Embryonic facial prominence (tissue), 1 donor: ENCODE results near the gene WDR41.

Source experiments
- DNase-seq: peaks from one replicate; pipeline ENCODE4 v3.0.0-alpha.2; 2016; ENCODE audit errors: extremely low spot score

The WDR41 gene

DNA sequence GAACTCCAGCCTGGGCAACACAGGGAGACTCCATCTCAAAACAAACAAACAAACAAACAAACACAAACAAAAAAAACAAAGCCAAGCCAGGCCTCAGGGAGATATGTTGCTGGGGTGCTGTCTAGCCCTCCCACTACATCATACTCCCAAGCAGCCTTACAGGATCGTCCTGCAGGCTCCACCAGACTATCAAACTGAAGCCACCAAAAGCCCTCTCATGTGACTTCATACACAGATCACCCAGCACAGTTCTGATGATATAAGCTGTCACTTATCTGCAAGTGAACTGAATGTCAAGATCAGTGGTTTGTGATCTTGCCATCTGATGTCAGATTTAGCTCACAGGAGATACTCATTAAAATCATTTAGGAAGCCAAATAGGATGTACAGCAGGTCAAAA, 43.3 kb downstream of the WDR41 start:
- DNase-seq, result no peak

DNA sequence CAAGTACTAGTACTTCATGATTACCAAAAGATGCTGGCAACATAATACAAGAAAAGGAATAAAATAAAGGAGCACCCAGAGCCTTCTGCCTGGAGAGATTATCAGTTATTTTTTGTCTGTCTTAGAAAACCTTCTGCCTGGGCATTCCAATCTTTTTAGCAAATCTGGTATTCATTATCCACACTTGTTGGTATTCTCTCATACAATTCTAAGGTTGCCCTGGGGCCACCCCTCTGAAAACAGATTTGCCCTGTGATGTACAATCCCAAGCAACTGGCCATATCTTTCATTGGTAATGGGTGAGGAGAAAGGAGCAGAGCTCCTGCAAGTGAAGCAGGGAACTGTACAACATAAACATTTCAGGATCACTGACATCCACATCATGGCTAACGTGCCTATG, 47.8 kb downstream of the WDR41 start:
- DNase-seq, result no peak

DNA sequence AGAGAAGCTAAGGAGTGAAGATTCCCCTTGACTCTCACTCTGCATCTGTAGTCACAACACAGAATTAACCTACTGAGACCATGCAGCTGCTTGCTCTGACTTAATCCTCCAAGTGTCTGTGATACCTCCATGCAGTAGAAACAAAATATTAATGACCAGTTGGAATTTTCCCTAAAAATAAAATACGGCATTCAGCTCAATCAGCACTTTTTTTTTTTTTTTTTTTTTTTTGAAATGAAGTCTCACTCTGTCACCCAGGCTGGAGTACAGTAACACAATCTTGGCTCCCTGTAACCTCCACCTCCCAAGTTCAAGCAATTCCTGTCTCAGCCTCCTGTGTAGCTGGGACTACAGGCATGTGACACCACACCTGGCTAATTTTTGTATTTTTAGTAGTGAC, 48.4 kb downstream of the WDR41 start:
- DNase-seq, result no peak

DNA sequence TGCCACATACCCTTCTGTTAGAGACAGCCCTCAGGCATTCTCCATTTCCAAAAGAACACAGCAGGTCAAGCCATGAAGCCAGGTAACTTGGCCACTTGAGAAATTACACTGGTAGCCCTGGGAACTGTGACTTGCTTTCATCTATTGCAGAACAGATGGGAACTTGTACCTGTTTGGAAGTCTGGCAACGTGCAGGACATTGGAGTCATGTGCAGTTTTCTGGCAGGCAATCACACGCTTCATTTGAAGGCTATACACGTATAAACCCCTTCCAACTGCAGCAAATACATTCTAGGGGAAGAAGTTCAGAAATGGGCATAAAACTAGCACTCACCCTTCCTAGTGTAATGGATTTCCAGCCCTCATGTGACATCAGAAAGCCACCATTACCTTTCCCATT, 54.0 kb downstream of the WDR41 start:
- DNase-seq, result no peak

DNA sequence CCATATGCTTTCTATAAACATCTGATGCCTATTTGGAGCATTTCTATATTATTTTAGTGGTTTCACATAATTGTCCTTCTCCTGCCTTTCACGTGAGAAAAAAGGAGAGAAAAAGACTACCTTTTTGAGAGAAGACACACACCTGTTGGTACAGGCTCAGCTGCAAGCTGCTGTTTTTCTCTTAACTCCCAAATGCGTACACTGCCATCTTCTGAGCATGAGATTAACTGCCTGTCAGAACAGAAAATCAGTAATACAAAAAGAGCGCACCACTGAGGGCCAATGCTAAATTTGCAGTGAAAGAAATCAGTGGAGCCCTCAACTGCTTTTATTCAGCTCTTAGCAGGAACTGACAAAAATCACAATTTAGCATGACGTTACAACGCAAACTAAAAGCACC, 54.9 kb downstream of the WDR41 start:
- no peak for DNase-seq

DNA sequence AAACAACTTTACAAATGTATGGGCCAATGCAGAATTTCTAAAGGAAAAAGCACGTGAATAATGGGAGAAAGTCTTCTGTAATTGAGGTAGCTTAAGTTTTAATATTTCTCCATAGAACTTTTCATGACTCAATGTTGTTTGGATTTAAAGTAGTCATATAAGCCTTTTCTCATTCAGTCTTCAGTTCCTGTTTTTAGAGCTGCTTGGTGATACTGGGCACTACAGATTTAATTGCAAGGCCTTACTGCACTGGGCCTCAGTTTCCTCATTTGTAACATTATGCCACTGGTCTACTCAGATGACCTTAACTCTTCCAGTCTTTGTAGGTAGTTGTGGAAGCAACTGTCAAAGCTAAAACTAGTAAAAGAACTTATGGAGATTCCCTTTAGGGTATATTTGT, 60.4 kb downstream of the WDR41 start:
- DNase-seq, result no peak

DNA sequence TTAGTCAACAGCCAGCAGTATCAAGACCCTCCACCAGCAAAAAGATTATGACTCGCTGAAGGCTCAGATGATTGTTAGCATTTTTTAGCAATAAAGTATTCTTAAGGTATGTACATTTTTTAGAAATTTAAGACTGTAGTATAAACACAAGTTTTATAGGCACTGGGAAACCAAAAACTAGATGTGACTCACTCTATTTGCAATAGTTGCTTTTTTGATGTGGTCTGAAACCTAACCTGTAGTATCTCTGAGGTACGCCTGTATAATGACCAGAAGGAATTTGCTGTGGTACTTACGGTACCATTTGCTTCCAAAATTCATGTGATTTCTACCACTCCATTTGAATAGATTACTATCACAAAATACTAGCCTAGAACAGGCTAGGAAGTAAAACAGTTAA, 60.8 kb downstream of the WDR41 start:
- DNase-seq, result no peak

DNA sequence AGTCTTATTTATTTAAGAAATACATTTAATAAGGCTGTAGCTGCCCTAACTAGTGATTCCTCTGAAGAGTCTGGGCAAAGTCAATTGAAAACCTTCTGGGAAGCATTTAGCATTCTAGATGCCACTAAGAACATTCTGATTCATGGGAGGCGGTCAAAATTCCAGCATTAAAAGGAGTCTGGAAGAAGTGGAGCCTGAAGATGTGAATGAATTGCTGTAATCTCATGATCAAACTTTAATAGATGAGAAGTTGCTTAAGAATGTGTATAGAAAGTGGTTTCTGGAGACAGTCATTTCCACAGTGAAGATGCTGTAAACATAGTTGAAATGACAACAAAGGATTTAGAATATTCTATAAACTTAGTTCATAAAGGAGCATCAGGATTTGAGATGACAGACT, 61.4 kb downstream of the WDR41 start:
- DNase-seq, result no peak

DNA sequence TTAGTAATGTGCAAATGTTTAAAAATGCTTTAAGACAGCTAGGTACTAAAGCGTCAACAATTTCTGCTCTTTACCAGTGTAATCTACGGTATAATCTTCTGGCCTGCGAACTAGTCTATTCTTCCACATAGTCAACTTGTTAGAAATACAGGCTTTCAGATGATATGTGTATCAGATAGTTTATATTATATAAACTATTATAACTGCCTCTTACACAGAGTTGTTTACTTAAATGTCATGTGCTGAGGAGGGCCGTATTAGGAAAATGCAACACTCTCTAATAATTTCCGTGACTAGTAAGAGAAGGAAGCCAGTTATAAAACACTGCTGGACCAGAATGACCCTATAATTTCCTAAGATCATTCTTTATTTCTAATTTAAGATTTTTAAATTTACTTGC, 63.6 kb downstream of the WDR41 start:
- no peak for DNase-seq

DNA sequence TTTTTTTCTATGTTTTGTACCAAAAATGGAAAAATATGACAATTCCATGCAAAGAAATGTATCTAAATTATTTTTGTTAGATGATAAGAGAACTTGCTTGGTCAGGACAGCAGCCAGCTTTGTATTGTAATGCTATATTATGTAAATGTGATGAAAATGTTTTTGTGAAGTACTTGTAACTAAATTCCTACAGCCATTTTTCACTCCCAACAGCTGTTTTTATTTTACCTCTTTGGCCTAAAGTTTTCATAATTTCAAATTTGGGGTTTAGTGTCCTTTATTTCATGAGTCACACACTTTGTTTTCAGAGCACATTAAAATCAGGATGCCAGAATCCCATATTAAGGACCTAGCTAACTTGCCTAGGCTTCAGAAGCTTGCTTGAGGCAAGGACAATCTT, 64.1 kb downstream of the WDR41 start:
- DNase-seq, result no peak

DNA sequence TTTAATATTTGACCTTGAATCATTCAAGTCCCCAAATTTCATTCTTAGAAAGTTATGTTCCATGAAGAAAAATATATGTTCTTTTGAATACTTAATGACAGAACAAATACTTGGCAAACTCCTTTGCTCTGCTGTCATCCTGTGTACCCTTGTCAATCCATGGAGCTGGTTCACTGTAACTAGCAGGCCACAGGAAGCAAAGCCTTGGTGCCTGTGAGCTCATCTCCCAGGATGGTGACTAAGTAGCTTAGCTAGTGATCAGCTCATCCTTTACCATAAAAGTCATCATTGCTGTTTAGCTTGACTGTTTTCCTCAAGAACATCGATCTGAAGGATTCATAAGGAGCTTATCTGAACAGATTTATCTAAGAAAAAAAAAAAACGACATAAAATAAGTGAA, 65.4 kb downstream of the WDR41 start:
- no peak for DNase-seq

DNA sequence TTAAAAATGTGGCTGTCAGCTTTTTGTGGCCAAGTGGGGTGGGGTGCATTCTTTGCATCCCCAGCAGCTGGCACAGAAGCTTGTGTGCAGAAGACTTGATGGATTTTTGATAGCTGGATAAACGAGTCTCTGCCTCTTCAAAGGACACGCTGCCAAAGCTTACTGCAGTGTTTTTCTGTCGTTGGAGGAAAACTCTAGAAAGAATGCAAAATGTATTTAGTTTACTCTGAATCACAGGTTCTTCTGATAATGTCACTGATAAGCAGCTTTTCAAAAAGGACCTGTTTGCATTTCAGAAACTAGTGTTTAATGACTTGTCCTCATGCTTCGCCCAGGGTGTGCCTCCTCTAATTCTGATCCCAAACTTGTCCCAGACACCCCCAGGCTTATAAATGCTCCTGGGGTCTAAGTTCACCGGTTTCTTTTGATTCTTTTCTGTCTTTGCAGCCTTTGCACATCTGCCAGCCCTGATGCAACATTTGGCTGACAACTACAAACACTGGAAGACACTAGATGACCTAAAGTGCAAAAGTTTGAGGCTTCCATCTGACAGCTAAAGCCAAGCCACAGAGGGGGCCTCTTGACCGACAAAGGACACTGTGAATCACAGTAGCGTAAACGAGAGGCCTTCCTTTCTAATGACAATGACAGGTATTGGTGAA, 66.0 kb downstream of the WDR41 start:
- DNase-seq, result no peak

DNA sequence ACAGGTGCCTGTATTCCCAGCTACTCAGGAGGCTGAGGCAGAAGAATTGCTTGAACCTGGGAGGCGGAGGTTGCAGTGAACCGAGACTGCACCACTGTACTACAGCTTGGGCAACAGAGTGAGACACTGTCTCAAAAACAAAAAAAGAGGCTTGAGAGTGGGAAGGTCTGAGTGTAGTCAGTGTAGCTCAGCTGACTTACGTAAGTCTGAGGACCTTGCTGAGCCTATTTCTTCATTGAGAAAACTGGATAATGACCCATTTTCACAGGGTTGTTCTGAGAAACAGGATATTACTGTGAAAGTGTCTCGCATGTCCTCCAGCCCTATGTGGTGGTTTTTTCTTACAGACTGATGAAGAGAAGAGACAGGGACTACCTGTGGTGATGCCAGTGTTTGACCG, 66.7 kb downstream of the WDR41 start:
- DNase-seq, result no peak

DNA sequence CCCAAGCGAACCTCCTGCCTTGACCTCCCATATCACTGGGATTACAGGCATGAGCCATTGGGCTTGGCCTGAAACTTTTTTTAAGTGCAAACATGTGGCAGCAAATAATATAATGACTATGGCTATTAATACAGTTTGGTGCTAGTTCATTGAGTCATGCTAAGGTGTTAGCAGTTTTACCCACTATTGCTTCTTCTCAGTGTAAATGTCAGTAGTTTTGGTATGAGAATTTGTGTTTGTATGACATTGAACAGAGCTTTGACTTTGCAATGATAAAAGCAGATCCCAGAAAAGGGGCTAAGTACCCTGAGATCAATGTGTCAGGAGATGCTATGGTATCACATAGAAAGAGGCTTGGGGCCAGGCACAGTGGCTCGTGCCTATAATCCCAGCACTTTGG, 67.2 kb downstream of the WDR41 start:
- DNase-seq, result no peak

DNA sequence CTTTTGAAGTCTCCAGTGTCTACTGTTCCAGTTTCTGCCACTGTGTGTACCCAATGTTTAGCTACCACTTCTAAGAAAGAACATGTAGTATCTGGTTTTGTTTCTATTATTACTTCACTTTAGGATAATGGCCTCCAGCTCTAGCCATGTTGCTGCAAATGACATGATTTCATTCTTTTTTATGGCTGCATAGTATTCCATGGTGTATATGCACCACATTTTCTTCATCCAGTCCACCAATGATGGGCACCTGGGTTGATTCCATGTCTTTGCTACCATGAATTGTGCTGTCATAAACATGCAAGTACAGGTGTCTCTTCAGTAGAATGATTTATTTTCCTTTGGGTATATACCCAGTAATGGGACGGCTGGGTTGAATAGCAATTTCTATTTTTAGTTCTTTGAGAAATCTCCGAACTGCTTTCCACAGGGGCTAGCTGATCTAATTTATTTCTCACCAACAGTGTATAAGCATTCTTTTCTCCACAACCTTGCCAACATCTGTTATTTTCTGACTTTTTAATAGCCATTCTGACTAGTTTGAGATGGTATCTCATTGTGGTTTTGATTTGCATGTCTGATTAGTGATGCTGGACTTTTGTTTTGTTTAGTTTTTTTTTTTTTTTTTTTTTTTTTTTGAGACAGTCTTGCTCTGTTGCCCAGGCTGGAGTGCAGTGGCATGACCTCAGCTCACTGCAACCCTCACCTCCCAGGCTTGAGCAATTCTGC, 68.9 kb downstream of the WDR41 start:
- DNase-seq, result no peak

DNA sequence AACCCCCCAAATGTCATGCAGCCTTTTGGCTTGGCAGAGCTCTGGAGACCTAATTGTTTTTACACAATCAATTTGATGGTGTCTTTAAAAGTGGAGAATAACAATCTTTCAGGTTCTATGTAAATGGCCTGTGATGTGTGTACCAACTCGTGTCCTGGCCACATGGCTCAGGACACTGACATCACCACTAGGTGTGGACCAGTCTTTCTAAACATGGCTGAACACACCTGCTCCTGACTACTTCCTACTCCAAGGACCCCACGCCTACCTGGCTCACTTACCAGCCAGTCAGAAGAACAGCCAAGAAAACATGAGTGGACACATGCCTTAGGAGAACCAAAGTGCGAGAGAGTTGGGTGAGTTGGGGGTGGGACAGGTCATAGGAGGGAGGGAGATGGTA, 71.2 kb downstream of the WDR41 start:
- no peak for DNase-seq

DNA sequence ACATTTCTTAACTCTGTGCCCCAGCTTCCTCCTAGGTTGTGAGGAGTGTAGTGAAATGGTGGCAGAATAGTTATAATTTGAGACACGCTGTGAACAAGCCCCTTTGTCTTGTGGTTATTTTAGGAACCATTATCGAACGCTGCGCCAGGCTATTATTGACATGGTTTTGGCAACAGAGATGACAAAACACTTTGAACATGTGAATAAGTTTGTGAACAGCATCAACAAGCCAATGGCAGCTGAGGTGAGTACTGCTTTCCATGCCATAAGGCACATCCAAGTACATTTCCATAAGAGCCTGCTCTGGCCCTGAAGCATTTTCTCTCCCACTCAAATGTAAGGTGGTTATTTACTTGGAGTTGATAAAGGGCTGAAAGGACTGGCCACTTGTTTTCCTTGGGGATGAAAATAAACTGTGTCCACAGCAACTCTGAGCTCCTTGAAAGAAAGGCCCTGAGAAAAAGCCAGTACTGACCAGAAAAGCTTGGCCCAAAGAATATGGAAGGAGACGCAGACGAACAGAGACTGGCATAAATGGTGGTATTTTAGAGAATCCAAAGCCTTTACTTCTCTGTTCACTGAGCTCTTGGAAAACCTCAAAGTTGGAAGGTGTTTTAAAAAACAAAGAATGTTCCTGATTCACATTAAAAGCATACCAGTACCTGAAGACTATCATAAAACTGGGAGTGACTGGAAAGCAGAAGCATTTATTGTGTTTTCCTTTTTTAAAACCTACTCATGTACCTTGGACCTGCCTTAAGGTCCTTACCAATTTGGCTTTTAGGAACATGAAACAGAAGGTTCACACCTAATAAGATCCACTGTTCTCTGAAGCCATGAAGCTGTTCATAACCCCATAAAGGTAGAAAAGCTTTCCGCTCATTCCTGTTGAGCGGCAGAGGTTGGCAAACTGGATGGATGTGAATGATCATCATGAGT, 72.2 kb downstream of the WDR41 start:
- DNase-seq, result no peak

DNA sequence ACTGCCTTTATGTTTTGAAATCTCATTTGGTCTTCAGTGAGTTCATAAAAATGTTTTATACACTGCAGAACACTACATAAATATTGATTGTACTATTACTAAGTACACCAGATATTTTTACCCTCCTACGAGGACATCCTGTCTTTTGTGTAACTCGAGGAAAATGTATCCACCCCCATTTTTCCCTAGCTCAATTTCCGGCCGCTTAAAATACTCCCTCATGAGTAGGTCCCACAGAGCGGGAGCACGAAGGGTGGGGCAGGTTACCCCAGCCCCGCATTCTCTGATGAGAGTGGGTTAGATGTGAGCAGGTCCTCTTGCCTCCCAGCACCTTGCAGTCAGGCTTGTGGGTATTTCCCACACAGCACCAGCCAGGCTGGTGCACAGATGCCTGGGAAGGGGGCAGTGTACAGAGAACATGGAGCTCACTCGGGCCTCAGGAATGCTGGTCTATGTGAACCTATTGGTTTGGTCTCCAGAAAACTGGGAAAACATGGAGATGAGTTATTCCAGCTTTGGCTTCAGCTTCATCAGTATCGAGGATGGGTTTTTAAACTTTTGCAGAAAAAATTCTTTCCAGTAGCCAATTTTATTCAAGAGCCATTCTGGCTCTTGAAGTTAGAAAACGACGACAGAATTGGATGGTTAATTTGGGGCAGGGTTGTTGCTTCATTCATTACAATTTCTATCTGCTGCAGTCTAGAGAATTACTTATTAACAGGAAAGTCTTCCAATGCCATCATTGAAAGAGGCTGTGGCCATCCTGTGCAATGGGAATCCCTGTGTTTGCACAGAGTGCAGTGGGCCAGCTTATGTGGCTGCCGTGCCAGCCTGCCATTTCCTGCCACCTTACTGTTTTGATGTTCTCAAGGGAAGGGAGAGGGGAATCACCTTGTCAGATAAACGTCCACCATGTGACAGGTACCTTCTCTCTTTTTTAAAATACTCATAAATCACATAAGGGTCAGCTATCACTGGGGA, 73.2 kb downstream of the WDR41 start:
- DNase-seq, result no peak

DNA sequence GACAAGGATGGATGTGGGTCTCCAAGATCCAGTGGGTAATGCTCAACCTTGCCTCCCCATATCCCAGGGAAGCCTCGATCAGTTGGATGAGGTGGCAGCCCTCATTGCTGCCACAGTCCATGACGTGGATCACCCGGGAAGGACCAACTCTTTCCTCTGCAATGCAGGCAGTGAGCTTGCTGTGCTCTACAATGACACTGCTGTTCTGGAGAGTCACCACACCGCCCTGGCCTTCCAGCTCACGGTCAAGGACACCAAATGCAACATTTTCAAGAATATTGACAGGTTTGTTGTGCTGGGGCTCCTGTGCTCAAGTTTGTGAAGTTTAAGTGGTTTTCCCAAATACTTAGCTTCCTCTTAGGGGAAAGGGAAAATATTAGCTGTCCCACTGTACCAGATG, 74.0 kb downstream of the WDR41 start:
- no peak for DNase-seq

DNA sequence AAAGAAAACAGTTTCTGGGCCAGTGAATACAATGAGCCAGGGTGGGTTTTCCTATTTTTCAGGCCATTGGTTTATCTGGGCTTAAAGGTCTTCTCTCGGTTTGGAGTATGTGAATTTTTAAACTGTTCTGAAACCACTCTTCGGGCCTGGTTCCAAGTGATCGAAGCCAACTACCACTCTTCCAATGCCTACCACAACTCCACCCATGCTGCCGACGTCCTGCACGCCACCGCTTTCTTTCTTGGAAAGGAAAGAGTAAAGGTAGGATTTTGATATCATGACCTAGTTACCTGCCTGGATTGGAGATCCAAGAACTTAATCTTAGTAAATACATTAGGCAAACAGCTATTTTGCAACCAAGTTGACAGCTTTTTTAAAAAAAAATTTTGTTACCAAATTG, 79.1 kb downstream of the WDR41 start:
- DNase-seq, result no peak

DNA sequence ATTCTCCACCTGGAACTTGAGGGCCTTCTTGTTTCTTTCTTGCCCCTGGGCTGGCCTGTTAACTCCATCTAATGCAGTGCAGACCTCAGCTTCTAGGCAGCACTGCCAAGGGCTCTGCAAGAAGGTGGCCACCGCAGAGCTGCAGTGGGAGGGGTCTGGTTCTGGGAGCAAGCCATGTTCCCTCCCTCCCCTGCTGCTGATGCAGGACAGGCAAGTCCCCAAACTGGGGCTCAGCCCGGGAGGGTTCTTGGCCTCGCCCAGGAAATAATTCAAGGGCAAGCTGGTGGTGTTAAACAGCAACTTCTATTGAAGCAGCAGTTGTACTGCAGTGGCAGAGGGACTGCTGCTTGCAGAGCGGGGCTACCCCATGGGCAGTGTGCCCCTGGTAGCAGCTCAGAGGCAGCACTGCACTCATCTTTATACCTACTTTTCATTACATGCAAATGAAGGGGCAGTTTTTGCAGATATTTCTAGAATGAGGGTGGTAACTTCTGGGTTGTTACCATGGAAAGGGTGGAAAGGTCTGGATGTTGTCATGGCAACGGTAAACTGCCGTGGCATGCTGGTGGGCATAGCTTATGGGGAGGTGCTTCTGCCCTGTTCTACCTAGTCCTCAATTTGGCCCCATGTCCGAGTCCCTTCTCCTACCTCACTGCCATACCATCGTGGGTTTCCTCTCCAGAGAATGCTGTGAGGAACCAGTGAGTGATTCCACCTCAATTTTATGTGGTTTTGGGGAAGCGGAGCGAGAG, 82.1 kb downstream of the WDR41 start:
- no peak for DNase-seq
